ENCODE data around the gene FCRL3.

DNA sequence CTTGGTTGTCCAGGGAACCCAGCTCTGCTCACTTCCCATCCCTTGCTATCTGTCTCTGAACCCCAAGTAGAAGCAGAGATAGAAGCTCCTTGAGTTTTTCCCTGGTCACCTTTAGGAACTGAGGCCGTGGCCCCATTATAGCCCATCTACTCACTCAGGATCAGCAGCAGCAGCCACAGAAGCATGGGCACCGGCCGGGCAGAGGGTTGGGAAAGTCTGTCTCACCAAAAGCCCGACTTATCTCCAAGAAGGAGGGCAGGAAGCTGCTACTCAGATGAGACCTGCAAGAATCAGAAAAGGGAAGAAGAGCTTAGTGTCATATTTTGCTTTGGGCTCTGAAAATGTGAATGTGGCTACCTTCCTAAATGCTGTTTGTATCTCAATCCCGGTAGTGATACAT is 264 bp downstream of the FCRL3 start:
- TF ChIP-seq TAF1 (IDR thresholded peaks at IDR 0.05; ENCODE audit: borderline replicate concordance, insufficient read depth, low read length) = no peak
- TF ChIP-seq, protein P1, sequence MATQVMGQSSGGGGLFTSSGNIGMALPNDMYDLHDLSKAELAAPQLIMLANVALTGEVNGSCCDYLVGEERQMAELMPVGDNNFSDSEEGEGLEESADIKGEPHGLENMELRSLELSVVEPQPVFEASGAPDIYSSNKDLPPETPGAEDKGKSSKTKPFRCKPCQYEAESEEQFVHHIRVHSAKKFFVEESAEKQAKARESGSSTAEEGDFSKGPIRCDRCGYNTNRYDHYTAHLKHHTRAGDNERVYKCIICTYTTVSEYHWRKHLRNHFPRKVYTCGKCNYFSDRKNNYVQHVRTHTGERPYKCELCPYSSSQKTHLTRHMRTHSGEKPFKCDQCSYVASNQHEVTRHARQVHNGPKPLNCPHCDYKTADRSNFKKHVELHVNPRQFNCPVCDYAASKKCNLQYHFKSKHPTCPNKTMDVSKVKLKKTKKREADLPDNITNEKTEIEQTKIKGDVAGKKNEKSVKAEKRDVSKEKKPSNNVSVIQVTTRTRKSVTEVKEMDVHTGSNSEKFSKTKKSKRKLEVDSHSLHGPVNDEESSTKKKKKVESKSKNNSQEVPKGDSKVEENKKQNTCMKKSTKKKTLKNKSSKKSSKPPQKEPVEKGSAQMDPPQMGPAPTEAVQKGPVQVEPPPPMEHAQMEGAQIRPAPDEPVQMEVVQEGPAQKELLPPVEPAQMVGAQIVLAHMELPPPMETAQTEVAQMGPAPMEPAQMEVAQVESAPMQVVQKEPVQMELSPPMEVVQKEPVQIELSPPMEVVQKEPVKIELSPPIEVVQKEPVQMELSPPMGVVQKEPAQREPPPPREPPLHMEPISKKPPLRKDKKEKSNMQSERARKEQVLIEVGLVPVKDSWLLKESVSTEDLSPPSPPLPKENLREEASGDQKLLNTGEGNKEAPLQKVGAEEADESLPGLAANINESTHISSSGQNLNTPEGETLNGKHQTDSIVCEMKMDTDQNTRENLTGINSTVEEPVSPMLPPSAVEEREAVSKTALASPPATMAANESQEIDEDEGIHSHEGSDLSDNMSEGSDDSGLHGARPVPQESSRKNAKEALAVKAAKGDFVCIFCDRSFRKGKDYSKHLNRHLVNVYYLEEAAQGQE (IDR thresholded peaks at IDR 0.05; ENCODE audit: insufficient read depth in 1 of 2, low read depth in 2 of 2, low read length in 2 of 2) = no peak

Data from PFSK-1 (cell line).